Lower leg skin (tissue), 4 donors: ENCODE measurements around the gene HLA-DQB1. TPM values are rescaled to one million over a fixed set of nuclear protein-coding genes. Genes with fewer than 3 reads are reported as not detected.

Experiments used
- DNase-seq, 2 donors: peaks; one replicate each; pipeline ENCODE4 v3.0.0-alpha.2; 2019; ENCODE audit warnings: low spot score in 2 of 2
- H3K4me3 ChIP-seq: fragments of 200-600 bp; sonication (generic); 2 replicates; pipeline ENCODE4 v1.5.1; 2017; ENCODE audit warnings: mild to moderate bottlenecking, low read depth; ENCODE audit not compliant: poor library complexity, severe bottlenecking
- POLR2A ChIP-seq, 2 donors: fragments of 450-650 bp; IDR thresholded peaks; one replicate each; pipeline ENCODE4 v1.6.1; 2016 to 2017; ENCODE audit warnings: antibody characterized with exemption in 2 of 2, mild to moderate bottlenecking in 1 of 2, moderate library complexity in 1 of 2
- WGBS, 2 donors: methylation state at CpG; one replicate each; pipeline ENCODE4 v1.1.5; 2018; 5-methylcytosine and 5-hydroxymethylcytosine counted together
- intact Hi-C: fragments of 100-400 bp; cut with DNase I; formaldehyde crosslinking; loops from one replicate; pipeline ENCODE4 v1.15.0; 2023; ENCODE audit warnings: low total_unique reads
- total RNA-seq, 4 donors: library from RNA; depleted of rRNA; stranded (reverse); fragments of >200 nt; gene quantifications; one replicate each; pipeline ENCODE4 v1.1.0, GENCODE V29; 2016
- TF ChIP-seq, protein P1 (sequence below), 3 donors: fragments of 450-650 bp; IDR thresholded peaks; one replicate each; pipeline ENCODE4 v1.5.1; 2016; ENCODE audit warnings: antibody characterized with exemption in 3 of 3, mild to moderate bottlenecking in 3 of 3, moderate library complexity in 2 of 3

HLA-DQB1 gene
- total RNA-seq, 4 donors from 2014 or later: 0.44 to 11.3 (median 4.4) TPM

DNA sequence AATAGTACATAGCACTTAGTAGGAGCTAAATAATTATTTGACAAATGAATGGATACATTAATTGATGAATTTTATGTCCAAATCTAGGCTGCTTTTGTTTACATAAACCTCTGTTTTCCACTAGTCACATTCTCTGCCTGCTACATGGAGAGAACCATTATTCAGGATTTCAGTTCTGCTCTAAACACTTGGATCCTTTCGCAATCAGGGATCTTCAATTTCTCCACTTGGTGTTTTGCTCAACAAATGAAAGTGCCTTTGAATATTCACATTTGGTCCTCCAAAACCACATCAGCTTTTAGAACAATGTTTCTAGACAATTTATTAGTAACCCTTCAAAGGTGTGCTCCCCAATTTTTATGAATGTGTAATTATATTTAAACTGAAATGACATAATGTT lies 30.6 kb upstream of the HLA-DQB1 start:
- no peak overlapping the region for H3K4me3 ChIP-seq
- 67 to 82% methylated on average over 1 of the region's 1 CpG for whole genome bisulfite sequencing, 2 donors
- intact Hi-C loops: no loop called here
- no peak for TF ChIP-seq POLR2A (IDR thresholded peaks at IDR 0.05)
- TF ChIP-seq, protein P1, sequence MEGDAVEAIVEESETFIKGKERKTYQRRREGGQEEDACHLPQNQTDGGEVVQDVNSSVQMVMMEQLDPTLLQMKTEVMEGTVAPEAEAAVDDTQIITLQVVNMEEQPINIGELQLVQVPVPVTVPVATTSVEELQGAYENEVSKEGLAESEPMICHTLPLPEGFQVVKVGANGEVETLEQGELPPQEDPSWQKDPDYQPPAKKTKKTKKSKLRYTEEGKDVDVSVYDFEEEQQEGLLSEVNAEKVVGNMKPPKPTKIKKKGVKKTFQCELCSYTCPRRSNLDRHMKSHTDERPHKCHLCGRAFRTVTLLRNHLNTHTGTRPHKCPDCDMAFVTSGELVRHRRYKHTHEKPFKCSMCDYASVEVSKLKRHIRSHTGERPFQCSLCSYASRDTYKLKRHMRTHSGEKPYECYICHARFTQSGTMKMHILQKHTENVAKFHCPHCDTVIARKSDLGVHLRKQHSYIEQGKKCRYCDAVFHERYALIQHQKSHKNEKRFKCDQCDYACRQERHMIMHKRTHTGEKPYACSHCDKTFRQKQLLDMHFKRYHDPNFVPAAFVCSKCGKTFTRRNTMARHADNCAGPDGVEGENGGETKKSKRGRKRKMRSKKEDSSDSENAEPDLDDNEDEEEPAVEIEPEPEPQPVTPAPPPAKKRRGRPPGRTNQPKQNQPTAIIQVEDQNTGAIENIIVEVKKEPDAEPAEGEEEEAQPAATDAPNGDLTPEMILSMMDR (IDR thresholded peaks at IDR 0.05): no peak
- DNase-seq: no peak

DNA sequence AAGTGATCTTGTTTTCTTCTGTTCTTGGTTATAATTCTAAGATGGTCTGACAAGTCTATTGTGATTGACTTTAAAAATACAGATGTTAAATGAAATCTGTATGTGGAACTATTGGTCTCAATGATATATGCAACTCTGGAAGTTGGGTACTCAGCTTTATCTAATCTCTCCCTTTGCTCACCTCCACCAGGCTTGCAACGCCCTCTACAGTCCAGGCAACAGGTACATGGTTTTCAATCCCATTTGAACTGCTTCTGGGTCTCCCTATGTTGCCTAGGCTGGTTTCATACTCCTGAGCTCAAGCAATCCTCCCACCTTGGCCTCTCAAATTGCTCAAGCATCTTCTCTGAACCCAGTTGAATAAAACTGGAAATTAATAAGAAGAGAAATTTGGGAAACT lies 25.6 kb upstream of the HLA-DQB1 start:
- no peak overlapping the region for H3K4me3 ChIP-seq
- DNase-seq: no peak
- WGBS, 2 donors: 0% methylated on average over 1 of the region's 1 CpG
- intact Hi-C loops: no loop called here
- no peak for TF ChIP-seq POLR2A (IDR thresholded peaks at IDR 0.05)
- TF ChIP-seq, protein P1 (IDR thresholded peaks at IDR 0.05): no peak

DNA sequence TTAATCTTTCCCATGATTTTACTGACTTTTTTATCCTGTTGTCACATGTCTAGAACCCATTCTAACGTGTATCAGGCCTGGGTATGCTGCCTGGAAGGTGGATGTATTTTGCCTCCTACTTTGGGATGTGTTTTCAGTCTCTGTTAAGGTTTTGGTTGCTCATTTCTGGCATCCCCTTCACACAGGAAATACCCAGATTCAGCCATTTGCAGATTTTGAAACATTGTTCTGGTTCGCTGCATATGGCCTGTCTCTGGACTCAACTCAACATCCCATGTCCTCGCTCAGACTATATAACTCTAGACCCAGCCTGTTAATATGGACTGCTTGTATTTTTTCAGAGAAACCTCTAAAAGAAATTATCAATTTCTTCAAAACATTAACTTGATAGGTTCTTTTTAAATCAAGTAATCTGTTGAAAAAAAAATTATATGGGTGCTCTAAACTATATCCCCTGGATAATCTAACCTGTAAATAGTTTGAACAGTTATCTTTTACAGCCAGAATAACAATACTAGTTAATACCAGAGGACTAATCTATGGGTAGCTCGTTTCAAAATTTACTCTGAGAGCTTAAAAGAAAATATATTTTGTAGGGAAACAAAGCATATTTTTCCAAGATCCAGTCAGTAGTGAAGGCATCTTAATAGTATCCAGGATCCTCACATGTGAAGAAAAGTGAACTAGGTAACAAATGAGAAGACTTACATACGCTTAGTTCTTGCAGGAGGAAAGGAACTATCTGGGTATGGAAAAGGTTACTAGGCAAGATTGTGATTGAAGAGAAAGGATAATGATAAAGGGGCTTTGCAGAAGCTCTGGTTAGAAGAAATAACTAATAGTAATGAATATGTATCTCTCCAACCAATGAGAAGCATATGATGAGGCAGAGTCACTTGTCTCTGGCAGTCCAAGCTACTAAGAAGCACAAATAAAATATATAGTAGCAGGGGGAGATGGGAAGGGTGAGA lies 23.4 kb upstream of the HLA-DQB1 start:
- no peak overlapping the region for H3K4me3 ChIP-seq
- DNase-seq: no peak
- 57 to 59% methylated on average over 5 of the region's 5 CpGs for WGBS, 2 donors
- intact Hi-C loops: no loop called here
- TF ChIP-seq, protein P1 (IDR thresholded peaks at IDR 0.05): no peak
- no peak for TF ChIP-seq POLR2A (IDR thresholded peaks at IDR 0.05)

DNA sequence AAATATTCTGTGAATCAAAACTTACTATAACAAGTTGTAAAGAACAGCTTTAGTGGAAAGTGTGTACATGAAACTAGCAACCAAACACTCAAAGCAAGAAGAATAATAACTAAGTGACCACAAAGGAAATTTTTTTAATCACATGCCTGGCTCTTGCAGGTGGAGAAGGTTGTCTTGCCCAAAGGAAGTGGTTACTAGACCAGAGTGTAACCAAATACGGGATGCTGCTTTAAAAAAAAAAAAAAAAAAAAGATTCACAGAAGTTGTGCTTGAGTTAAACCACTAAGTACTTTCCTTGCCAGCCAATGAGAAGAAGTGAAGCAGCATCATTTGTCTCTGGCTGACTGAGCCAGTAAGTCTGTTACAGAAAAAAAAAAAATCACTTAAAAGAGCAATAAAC lies 19.1 kb upstream of the HLA-DQB1 start:
- no peak for DNase-seq
- TF ChIP-seq, protein P1 (IDR thresholded peaks at IDR 0.05): no peak
- TF ChIP-seq POLR2A (IDR thresholded peaks at IDR 0.05): no peak
- intact Hi-C loops: no loop called here
- no peak overlapping the region for H3K4me3 ChIP-seq
- 15 to 26% methylated on average over 1 of the region's 1 CpG for WGBS, 2 donors

DNA sequence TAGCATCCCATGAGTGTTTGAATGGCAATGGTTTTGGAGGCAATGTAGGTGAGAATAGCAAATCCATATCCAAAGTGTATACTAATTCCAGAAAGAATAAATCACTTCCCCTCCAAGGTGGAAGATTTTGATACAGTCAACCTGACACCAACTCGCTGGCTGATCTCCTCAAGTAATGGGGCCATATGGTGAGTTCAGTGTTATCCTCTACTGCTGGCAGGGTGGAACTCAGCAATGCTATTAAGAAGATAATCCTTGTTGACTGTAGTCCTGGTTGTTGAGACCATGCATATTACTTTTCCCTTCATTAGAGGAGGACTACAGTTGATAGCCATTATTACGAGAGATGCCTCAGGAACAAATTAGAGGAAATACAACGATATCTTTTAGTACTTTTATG lies 17.8 kb upstream of the HLA-DQB1 start:
- no peak overlapping the region for H3K4me3 ChIP-seq
- intact Hi-C loops: no loop called here
- no peak for TF ChIP-seq POLR2A (IDR thresholded peaks at IDR 0.05)
- TF ChIP-seq, protein P1 (IDR thresholded peaks at IDR 0.05): no peak
- no peak for DNase-seq
- WGBS, 2 donors: 60 to 68% methylated on average over 3 of the region's 3 CpGs
